Tibial nerve (tissue), 4 donors: ENCODE results near the gene ZFAND3. TPM values are rescaled to one million over a fixed set of nuclear protein-coding genes. Genes with fewer than 3 reads are reported as not detected.

Experiments used
- DNase-seq, 2 donors: peaks; one replicate each; pipeline ENCODE4 v3.0.0-alpha.2; 2019; ENCODE audit warnings: low spot score in 2 of 2
- H3K27ac ChIP-seq, 4 donors: fragments of 200-600 bp; sonication (generic) in 3 of 4; one replicate each; pipeline ENCODE4 v1.5.1; 2017 to 2019; ENCODE audit warnings: mild to moderate bottlenecking in 1 of 4
- H3K27me3 ChIP-seq, 2 donors: fragments of 200-600 bp; sonication (generic) in 1 of 2; one replicate each; pipeline versions ENCODE4 v1.5.1 to v1.6.0; 2017 to 2019
- H3K36me3 ChIP-seq, 3 donors: fragments of 200-600 bp; sonication (generic); one replicate each; pipeline ENCODE4 v1.5.1; 2018 to 2019
- H3K4me1 ChIP-seq, 4 donors: fragments of 200-600 bp; sonication (generic) in 3 of 4; one replicate each; pipeline ENCODE4 v1.5.1; 2017 to 2019
- H3K4me3 ChIP-seq, 4 donors: fragments of 200-600 bp; sonication (generic) in 3 of 4; one replicate each; pipeline ENCODE4 v1.5.1; 2017 to 2019; ENCODE audit warnings: mild to moderate bottlenecking in 1 of 4, moderate library complexity in 1 of 4
- H3K9me3 ChIP-seq, 4 donors: fragments of 200-600 bp; sonication (generic) in 3 of 4; one replicate each; pipeline ENCODE4 v1.5.1; 2017 to 2019
- EP300 ChIP-seq, 2 donors: sonication (generic); formaldehyde crosslinking; IDR thresholded peaks; one replicate each; pipeline ENCODE4 v1.6.1; 2017; ENCODE audit warnings: antibody characterized with exemption in 2 of 2, mild to moderate bottlenecking in 1 of 2
- POLR2A ChIP-seq, 2 donors: fragments of 450-650 bp; IDR thresholded peaks; one replicate each; pipeline ENCODE4 v1.6.1; 2017; ENCODE audit warnings: antibody characterized with exemption in 2 of 2, mild to moderate bottlenecking in 2 of 2, moderate library complexity in 2 of 2
- WGBS, 2 donors: methylation state at CpG; one replicate each; pipeline ENCODE4 v1.1.5; 2018; 5-methylcytosine and 5-hydroxymethylcytosine counted together
- total RNA-seq, 4 donors: library from RNA; depleted of rRNA; stranded (reverse); fragments of >200 nt; gene quantifications; one replicate each; pipeline ENCODE4 v1.1.0, GENCODE V29; 2016
- TF ChIP-seq, protein P1 (sequence below), 5 experiments: fragments of 200-600 bp in 3 of 5; fragments of 450-650 bp in 2 of 5; sonication (generic) in 3 of 5; IDR thresholded peaks; one replicate each; pipeline ENCODE4 v1.5.1; 2016 to 2019; ENCODE audit warnings: antibody characterized with exemption in 5 of 5, mild to moderate bottlenecking in 3 of 5, moderate library complexity in 2 of 5

The ZFAND3 gene
- total RNA-seq, 4 donors from 2014 or later, result 30.1 to 47.9 (median 39.1) TPM

DNA sequence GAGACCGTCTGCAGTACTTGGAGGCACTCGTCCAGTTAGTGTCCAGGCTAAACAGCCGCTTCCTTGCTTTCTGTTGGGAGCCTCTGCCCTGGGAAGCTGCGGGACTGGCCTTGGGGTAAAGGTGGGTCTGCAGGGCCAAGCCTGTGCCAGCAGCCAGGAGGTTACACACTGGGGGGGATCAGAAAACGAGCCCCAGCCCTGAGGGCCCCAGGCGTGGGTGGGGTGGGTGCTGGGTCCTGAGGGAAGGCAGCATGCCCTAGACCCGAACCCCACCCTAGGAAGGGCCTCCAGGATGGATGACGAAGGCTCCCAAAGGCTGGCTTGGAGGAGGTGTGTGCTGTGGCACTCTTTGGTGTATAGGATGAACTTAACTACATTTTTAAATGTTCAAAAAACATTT, 335.2 kb downstream of the ZFAND3 start:
- peaks cover 0 to 4% (median 0%) of the 10 kb centered on the region in 4 donors for H3K4me1 ChIP-seq
- no peak overlapping the region for H3K4me3 ChIP-seq
- no peak overlapping the region for H3K27ac ChIP-seq
- TF ChIP-seq, protein P1, sequence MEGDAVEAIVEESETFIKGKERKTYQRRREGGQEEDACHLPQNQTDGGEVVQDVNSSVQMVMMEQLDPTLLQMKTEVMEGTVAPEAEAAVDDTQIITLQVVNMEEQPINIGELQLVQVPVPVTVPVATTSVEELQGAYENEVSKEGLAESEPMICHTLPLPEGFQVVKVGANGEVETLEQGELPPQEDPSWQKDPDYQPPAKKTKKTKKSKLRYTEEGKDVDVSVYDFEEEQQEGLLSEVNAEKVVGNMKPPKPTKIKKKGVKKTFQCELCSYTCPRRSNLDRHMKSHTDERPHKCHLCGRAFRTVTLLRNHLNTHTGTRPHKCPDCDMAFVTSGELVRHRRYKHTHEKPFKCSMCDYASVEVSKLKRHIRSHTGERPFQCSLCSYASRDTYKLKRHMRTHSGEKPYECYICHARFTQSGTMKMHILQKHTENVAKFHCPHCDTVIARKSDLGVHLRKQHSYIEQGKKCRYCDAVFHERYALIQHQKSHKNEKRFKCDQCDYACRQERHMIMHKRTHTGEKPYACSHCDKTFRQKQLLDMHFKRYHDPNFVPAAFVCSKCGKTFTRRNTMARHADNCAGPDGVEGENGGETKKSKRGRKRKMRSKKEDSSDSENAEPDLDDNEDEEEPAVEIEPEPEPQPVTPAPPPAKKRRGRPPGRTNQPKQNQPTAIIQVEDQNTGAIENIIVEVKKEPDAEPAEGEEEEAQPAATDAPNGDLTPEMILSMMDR (IDR thresholded peaks at IDR 0.05), result no peak
- no peak for TF ChIP-seq EP300 (IDR thresholded peaks at IDR 0.05)
- TF ChIP-seq POLR2A (IDR thresholded peaks at IDR 0.05), result no peak
- H3K9me3 ChIP-seq, result no peaks in the 10 kb centered on the region
- no peaks in the 10 kb centered on the region for H3K27me3 ChIP-seq
- no peak for DNase-seq
- peaks cover 0 to 58% (median 0%) of the 10 kb centered on the region in 3 donors for H3K36me3 ChIP-seq
- WGBS, 2 donors, result 79 to 81% methylated on average over 6 to 8 of the region's 8 CpGs

DNA sequence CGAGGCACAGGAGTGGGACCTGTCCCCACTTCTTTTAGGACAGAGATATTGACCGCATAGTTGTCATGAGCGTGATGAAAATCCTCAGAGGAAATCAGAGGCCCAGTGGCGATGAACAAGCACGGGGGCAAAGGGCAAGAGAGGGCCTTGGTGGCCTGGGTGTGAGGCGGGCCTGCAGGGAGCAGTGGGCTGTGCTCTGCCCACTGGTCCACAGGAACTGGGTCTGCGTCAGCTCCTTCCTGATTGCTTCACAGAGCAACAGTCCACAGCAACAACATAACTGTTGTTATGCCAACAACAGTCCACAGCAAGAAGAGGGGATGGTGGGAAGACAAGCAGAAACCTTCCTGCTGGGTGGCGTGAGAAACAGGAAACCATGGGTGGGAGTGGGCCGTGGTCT, 335.6 kb downstream of the ZFAND3 start:
- WGBS, 2 donors, result 78 to 79% methylated on average over 8 to 9 of the region's 9 CpGs
- Histone ChIP-seq H3K27me3 (no peaks in the 10 kb centered on the region), H3K4me1 (peaks cover 0 to 4% (median 0%) of the 10 kb centered on the region in 4 donors), H3K9me3 (no peaks in the 10 kb centered on the region), H3K36me3 (peaks cover 0 to 58% (median 0%) of the 10 kb centered on the region in 3 donors), H3K27ac (no peak overlapping the region), H3K4me3 (no peak overlapping the region)
- TF ChIP-seq POLR2A (IDR thresholded peaks at IDR 0.05), result no peak
- TF ChIP-seq, protein P1 (IDR thresholded peaks at IDR 0.05), result no peak
- TF ChIP-seq EP300 (IDR thresholded peaks at IDR 0.05), result no peak
- DNase-seq, result no peak

DNA sequence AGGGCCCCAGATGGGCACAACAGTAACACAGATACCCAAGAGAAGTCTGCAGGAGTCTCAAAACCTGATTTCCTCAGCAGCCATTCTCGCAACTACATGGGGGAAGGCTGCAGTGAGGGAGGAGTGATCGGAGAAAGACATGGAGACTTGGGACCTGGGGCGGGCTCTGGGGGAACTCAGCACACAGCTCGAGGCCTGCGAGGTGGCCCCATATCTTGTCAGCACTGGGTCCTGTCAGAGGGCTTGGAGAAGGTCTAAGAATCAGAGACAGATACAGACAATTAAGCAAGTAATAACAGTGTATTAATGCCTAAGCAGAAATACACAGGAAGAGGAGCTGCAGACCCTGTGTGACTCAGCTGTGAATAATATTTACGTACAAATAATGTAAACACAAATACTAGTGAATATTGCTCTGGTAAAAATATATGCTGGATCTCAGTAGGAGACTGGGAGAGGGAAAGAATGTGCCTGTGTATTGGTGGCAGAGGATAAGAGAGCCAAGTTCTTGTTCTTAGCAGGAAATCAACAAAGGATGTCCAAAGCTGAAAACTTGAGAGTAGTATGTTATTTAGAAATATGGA, 336.2 kb downstream of the ZFAND3 start:
- no peak overlapping the region for H3K27ac ChIP-seq
- H3K4me3 ChIP-seq, result no peak overlapping the region
- H3K9me3 ChIP-seq, result peaks cover 0 to 3% (median 0%) of the 10 kb centered on the region in 4 donors
- TF ChIP-seq, protein P1 (IDR thresholded peaks at IDR 0.05), result no peak
- TF ChIP-seq EP300 (IDR thresholded peaks at IDR 0.05) (no peak), POLR2A (IDR thresholded peaks at IDR 0.05) (no peak)
- 88 to 89% methylated on average over 6 of the region's 6 CpGs for WGBS, 2 donors
- H3K36me3 ChIP-seq, result peaks cover 0 to 58% (median 0%) of the 10 kb centered on the region in 3 donors
- no peak for DNase-seq
- H3K4me1 ChIP-seq, result peaks cover 0 to 4% (median 0%) of the 10 kb centered on the region in 4 donors
- H3K27me3 ChIP-seq, result no peaks in the 10 kb centered on the region

DNA sequence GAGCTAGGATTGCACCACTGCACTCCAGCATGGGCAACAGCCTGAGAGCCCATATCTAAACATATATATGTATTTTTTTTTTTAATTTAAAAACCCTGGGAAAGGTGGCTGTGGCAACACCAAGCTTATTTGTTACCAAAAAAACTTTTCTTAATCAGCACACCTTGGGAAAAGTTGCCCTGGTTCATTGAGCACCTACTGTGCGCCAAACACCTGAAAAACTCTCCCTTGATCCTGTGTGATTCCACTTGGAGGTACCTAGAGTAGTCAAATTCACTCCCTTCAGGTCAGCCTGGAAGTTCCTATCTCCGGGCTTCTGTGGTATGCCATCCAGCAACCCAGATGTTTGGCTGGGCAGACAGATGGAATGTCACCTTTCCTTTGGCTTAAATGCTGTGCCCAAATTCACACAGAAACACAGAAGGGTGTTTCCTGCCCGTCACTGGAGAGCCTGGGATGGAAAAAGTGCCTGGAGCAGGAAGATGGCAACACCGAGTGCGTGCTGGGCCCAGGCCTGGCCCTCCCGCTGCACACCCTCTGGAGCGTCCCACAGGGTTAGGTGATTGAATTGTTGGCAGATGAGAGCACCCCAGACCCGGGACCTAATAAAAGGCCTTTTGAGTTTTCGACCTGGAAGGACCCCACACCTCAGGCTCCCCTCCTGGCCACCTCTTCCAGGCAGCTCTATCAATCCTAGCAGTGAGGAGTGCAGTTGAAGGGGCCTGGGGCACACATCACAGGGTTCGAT, 337.5 kb downstream of the ZFAND3 start:
- TF ChIP-seq, protein P1 (IDR thresholded peaks at IDR 0.05), result no peak
- no peak for TF ChIP-seq EP300 (IDR thresholded peaks at IDR 0.05)
- TF ChIP-seq POLR2A (IDR thresholded peaks at IDR 0.05), result no peak
- H3K36me3 ChIP-seq, result peaks cover 0 to 59% (median 0%) of the 10 kb centered on the region in 3 donors
- peaks cover 0 to 4% (median 0%) of the 10 kb centered on the region in 4 donors for H3K4me1 ChIP-seq
- no peak overlapping the region for H3K4me3 ChIP-seq
- H3K27me3 ChIP-seq, result no peaks in the 10 kb centered on the region
- WGBS, 2 donors, result 89 to 90% methylated on average over 10 of the region's 10 CpGs
- no peak for DNase-seq
- no peak overlapping the region for H3K27ac ChIP-seq
- peaks cover 0 to 10% (median 0%) of the 10 kb centered on the region in 4 donors for H3K9me3 ChIP-seq

DNA sequence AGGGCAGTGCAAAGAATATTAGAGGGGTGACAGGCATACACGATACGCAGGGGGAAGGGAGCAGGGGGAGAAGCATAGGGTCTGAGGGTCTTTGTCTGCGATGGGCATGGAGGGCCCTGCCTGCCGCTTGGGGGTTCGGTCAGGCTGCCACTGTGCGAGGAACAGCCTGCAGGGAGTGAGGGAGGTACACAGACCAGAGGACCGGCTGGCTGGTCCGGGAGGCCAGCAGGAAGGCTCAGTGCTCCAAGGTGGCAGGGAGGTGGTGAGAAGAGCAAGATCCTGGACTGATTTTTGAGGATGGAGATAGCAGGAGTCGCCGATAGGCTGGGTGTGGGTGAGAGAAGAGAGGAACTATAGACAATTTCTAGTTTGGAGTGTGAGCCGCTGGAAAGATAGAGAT, 338.4 kb downstream of the ZFAND3 start:
- Histone ChIP-seq H3K27me3 (no peaks in the 10 kb centered on the region), H3K36me3 (peaks cover 0 to 55% (median 0%) of the 10 kb centered on the region in 3 donors), H3K27ac (no peak overlapping the region), H3K4me1 (peaks cover 0 to 4% (median 0%) of the 10 kb centered on the region in 4 donors), H3K9me3 (peaks cover 0 to 10% (median 0%) of the 10 kb centered on the region in 4 donors), H3K4me3 (no peak overlapping the region)
- no peak for DNase-seq
- TF ChIP-seq, protein P1 (IDR thresholded peaks at IDR 0.05), result no peak
- no peak for TF ChIP-seq EP300 (IDR thresholded peaks at IDR 0.05)
- TF ChIP-seq POLR2A (IDR thresholded peaks at IDR 0.05), result no peak
- WGBS, 2 donors, result 91 to 95% methylated on average over 11 of the region's 11 CpGs
